SKM-1 (cell line): Measurements from ENCODE around the gene MINDY3.
"Not testable (repeated sequence)": the region's sequence is repeated elsewhere in the genome, so short reads cannot be mapped to it uniquely, and the experiment has no call there.

ENCODE experiments used
- DNase-seq: peaks from one replicate; lab custom pipeline; 2025; ENCODE audit not compliant: unreplicated experiment; lab: John Stamatoyannopoulos, UW

MINDY3 gene

DNA sequence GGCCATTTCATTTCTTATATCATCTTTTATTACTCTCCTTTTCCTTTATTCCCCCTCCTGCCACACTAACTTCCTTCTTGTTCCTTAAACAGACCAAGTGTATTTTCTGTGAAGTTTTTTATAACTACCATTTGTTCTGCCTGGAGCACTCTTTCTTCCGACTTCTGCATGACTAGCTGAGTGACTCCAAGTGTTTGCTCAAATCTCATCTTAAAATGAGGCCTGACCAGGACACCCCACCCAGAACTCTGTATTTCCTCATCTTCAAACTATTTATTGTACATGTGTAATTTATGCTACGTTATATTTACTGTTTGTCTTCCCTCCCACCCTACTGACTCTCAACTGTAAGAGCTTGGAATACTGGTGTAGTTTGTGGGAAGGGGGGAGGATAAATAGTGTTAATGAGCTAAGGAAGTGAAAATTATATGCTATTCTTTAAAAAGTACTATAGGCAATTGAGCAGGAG is 3.2 kb downstream of the MINDY3 start:
- DNase-seq = no peak

DNA sequence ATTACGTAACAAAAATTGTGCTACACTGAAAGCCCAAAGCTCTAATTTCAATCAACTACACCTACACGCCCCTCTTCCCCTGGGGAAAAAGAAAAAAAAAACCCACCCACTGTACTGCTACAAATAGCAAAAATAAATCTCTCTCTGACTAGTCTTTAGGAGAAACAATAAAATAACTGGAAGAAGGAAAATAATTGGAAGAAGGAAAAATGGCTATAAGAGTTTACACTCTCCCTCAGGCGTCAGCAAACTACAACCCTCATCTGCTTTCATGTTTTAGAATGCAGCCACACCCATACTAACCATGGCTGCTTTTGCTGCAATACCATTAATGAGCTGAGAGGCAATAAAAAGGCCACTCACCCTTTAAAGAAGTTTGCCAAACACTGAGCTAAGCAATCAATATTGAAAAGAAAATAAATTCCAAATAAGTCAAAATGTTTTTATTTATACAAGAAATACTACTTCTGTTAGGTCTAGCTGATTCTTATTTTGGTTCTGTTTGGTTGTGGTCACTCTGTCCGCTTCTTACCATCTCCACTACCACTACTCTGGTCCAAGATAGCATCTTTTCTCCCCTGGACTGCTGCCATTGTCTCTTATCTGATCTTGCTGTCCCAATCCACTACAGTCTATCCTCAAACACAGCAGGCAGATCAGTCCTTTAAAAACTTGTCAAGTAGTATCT is 3.8 kb downstream of the MINDY3 start:
- no peak for DNase-seq

DNA sequence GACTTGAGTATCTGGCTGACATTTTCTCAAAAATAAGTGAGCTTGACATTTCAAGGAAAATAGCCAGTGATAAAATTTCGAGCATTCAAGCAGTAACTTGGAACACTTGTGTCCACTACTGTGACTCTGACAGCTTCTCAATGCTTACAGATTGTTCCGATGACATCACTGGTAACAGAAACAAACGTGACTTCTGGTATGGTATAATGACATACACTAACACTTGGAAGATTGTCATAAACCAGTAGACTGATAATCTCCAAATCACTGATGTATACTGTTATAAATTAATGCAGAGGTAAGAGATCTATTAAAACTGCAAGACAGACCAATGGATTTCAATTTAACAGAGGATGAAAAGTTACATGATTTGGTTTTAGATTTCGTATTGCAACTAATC is 6.5 kb downstream of the MINDY3 start:
- no peak for DNase-seq

DNA sequence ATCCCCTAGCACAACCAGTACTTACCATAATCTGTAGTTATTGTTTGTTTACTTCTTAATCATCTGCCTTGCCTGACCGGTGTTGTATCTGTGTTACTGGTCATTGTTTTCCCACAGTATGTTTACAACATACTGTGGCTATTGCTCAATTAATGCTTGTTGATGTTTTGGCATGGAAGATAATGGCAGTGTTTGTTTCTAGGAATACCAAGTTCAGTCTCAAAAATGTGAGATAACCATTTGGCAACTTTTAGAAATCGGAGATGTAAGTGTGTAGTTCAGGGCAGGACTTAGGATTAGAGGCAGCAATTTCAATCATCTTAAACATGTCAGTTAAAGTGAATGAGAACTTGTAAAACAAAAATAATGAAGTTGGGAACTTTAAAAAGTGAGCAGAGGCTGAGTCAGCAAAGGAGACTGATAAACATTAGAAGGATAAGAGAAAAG is 8.2 kb downstream of the MINDY3 start:
- no peak for DNase-seq

DNA sequence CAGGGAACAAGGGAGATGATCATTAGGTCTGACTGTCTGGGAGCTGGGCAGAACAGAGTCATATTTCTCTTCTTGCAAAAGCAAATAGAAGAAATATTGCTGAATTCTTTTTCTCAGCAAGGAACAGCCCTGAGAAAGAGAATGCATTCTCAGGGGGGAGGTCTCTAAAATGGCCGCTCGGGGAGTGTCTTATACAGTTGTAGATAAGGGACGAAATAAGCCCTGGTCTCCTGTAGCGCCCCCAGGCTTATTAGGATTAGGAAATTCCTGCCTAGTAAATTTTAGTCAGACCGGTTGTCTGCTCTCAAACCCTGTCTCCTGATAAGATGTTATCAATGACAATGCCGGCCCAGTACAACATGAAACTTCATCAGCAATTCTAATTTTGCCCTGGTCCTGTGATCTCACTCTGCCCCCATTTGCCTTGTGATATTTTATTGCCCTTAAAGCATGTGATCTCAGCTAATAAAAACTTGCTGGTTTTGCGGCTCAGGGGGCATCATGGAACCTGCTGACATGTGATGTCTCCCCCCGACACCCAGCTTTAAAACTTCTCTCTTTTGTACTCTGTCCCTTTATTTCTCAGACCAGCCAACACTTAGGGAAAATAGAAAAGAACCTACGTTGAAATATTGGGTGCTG is 9.8 kb downstream of the MINDY3 start:
- DNase-seq = not testable (repeated sequence)

DNA sequence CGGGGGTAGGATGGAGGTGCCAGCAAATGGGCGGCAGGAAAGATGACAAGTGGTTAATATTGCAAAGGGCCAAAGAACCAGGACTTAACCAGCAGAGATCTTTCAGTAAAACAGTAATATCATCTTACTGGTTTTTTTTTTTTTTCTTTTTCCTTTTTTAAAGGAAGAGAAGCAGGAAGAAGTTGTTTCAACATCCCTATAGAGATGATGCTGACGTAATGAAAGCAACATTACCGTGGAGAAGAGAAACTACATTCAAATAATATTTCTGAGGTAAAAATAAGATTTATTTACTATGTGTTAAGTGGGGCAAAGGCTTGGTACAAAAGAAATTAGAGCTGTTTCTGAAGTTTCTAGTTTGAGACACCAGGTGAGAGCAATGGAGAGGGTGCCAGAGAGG is 11.0 kb downstream of the MINDY3 start:
- DNase-seq = no peak

DNA sequence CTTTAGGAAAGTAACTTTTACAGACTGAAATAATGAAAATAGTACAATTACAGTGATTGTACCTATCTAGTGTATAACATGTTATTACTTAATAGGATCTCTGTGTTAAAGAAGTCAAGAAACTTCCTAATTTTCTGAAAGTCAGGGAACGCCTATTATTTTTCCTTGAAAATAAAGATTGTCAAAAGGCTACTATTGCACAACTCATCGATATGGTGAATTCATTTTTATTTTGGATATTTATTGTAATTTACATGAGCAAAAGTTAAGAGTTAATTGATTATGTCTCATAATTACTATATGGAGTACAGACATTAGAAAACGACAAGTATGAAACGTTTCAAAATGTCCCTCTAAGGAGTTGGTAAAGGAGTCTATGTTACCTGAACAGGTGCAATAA is 12.8 kb downstream of the MINDY3 start:
- no peak for DNase-seq

DNA sequence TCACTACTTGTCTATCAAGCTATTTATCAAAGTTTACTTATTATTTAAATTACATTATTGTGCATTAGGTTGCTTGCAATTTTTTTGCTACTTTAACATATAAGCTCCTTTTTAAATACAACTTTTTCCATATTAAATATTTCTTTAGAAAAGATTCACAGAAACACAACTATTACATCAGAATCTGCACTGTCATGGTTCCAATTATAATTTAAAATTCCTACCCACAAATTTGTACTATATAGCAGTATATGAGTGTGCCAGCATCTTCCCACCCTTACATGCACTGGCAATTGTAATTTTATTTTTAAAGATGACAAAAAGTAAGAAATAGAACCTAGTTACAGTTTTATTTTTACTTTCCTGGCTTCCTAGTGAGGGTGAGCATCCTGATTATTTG is 15.8 kb downstream of the MINDY3 start:
- DNase-seq = no peak

DNA sequence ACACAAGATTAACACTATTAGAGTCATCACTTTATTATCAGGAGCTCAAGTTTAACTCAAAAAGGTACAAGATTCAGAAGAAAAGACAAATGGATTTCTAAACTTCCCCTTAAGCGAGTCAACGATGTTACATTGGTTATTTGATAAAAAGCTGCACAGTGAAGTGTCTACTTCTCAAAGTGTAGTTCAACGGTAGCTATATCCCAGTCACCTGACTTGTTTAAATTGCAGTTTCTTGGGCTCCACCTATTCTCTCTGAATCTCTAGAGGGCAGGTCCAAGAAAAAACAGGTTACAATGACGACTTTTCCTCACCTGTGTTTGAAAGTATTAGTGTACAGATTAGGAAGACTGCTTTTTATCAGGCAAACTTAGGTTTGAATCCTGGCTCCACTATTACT is 16.6 kb downstream of the MINDY3 start:
- DNase-seq = no peak

DNA sequence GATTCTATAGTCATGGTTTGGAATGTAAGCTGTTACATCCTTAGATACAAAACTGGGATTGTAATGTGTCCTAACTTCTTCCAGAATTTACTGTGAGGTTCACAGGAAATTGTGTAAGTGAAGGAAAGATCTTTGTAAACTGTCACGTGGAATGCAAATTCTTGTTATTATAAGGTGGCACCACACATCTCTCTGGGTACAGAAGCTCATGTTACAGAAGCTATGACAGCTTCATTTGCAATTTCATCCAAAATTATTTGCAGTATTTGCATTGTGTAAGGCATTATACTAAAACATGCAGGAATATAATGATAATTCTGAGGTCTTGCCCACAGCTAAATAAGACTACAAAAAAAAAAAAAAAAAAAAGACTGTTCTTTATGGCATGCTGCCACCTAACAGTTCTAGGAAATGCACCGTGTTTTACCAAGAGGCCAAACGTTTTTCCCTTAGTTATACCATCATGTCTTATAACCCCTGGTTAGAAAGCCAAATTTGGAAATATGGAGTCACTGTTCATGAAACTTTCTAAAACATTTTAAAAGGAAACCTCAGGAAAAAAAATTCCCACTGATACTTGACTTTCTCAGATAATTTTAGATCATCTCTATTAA is 17.6 kb downstream of the MINDY3 start:
- no peak for DNase-seq

DNA sequence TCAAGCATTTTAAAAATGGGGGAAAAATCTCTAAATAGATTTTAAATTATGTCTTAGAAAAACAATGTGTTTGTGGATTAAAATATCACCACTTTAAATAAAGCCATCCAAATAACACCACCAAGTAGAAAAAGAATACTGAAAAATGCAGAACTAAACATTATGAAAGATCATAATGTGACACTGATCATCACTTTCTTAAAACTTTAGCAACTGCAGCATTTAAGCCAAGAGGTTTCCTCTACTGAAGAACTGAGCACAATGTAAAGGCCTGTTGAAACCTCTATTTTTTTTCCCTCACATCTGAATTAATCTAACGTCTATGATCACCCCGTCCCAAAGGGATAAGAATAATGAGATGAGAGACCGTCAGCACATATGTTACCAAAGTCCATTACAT is 18.6 kb downstream of the MINDY3 start:
- DNase-seq = no peak

DNA sequence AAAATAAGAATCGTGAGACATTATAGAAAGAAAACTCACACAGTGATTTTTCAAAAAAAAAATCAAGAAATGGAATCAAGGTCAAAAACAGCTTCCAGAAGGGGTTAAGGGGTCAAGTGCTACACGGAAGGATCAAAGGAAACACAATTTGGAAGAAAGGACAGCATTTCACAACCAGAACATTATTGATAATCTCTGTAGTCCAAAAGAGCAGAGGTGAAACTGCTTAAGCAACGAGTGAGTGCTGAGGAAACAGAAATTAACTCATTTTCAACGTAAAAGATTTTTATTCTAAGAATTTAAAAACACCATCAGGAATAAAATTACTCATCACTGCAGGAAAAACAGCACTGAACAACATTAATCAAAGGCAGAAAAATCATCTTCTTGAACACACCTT is 23.5 kb downstream of the MINDY3 start:
- no peak for DNase-seq

DNA sequence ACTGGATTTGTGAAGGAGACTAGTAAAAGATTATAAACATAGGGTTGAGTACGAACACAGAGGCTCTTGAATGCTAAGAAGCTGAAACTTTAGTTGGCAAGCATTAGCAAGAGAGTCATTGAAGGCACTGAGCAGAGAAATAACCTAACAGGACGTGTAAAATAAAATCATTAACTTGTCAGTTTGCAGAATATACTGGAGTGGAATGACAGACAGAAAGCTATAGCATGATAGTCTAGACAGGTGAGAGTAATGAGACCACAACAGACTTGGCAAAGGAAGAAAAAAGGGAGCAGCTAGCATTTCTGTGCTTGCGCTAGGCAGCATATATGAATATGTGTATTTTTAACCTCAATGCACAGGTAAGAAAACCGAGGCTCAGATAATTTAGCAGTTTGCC is 30.8 kb downstream of the MINDY3 start:
- no peak for DNase-seq

DNA sequence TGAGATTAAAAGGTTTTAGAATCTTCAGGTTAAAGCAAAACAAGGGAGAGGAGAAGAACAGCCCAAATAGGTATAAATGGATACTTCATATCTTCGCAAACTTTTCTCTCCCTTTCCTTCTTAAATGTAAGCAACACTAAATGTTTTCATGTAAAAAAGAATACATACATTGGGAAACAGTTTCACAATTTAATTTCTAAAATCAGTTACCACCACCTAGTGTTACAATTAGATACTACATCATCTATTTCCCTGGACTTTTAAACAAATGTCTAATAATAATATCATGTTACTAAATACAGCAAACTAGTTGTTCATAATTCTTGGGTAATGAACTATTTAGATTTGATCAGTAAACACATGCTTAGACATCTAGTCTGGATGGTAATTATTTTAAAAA is 35.8 kb downstream of the MINDY3 start:
- no peak for DNase-seq

DNA sequence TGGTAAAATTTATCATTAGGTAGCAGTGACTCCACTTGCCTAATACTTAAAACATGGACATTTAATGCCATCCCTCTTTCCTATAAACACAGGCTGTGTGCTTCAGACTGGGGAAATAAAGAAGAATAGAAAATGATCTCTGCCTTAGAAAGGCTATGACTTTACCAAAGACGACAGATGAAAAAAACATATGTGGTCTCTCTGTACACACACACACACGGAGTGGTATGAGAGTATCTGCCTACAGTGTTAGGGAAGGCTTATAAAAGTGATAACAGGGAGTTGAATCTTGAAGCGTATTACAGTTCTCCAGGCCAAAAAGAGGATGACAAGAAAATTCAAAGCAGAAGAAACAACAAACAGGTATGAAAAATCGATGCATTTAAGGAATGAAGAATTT is 38.2 kb downstream of the MINDY3 start:
- no peak for DNase-seq

DNA sequence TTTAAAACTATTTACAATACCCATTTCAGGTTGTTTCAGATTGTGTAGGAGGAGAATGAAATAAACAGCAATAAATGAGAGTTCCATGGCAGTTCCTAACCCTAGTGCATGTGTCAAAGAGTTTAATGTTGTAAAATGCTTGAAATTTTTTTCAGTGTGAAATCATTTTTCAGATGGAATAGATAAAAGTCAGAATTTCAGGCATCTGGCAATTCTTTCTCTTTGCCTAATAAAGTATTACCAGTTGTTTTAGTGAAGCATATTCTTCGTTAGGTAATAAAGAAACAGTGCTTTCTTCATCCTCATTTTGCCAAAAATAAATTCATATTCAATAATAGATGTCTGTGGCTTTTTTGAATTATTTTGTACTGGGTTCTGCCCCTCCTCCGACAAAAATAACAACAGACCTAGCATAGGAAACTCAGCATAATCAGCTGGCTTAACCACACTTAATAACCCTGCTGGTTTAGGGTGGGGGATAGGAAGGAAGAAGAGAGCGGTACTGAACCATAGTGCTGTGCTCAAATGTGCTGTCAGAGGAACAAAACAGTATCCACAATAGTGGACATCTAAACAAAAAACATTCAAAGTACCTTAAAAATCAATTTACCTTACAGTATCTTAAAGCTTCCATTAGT is 39.1 kb downstream of the MINDY3 start:
- no peak for DNase-seq

DNA sequence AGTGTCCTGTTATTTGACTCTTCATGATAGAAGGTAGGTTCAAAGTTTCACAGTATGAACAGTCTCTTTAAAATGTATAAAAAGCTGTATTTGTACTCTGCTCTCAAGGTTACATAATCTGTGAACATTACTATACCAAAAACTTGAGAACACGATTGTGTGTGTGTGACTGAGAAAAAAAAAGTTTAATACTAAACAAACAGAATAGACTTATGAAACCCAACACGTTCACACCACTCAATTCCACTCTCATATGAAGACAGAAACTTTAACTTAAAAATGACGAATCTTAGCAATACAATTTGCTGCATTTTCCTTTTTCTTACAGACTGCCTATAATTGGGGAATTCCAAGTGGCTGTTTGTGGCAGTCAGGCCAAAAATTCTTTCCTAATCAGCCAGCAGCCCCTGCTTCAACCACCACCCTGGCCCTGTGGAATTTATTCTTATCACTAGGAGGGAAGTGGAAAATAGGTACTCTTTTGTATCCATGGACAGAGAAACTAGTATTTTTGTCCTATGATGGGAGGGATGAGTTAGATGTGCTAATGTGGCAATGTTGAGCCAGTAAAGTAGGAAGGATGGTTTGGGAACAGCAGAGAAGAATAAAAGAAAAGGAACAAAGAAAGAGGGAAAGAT is 42.8 kb downstream of the MINDY3 start:
- no peak for DNase-seq

DNA sequence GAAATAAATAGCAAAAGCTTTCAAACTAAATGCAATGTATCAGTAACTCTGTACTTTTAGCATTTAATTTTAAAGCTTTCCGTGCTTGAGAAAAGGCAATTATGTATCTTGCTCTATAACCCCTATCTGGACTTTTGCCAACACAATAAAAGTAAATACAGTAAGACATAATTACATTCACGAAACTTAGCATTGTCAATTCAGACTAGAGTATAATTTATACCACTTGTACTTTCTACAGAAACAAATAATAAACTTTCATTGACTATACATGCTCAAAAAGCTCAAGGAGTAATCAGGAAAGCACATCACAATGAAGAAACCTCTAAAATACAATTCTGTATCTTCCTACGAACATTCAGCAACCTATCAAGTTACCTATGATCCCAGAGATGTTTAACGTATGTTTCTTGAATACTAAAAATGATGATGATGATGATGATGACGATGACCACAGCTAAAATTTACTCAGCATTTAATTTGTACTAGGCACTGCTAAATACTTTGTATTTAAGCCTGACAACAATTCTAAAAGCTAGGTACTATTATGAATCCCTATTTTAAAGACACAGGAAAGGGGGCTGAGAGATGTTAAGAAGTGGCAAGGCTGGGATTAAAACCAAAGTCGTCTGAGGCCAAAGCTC is 44.9 kb downstream of the MINDY3 start:
- DNase-seq = no peak

DNA sequence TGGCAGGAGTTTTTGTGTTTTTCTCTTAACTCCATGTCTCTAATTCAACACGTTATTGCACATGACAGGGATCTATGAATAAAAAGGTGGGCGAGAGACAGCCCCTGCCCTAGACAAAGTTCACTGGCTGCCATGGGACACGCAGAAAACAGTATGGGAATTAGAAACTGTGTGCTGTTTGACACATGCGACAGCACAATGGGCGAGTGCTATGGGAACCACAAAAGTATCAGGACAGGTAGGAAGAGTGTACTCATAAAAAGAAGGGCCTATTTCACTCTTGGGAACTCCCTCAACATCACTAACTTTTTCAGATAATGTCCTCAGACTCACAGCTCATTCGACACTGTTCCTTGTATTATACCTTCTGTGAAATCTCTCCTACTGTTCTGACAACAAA is 45.7 kb downstream of the MINDY3 start:
- DNase-seq = no peak

DNA sequence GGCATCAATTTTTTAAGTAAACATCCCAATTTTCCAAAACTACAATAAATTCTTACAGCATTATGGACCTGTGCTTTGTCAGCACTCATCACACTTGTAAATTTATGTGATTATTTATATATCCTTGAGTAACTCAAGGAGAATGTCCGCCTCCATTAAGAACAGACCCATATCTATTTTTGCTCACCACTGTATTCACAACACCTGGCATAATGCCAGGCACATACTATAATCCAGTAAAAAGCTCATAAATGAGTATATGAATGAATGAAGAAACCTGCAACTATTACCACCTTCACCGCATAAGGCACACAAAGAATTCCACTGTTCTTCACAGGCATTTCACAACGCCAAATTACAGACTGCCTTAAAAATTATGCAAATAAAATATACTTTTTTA is 46.9 kb downstream of the MINDY3 start:
- DNase-seq = no peak

DNA sequence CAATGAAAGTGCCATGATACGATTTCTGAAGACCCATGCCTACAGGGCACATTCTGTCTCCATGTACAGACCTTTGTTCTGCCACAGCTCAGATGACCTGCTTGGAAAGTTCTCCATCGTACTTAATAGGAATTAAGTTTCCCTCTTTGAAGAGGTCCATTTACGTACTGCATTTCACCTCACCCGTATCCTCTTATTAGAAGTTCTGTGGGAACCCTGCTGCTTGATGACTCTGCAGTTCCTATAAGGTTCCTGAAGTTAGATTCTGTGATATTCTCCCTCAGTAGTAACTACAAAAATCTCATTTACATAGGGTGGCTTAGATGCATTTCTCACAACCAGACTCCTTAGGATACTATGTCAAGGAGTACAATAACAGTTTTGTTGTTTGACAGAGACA is 50.9 kb downstream of the MINDY3 start:
- DNase-seq = no peak
